HG03469 (cell line): ENCODE data around the gene ANKRD36.
"Not testable (repeated sequence)": the region's sequence is repeated elsewhere in the genome, so short reads cannot be mapped to it uniquely, and the experiment has no call there.

Experiments
- ATAC-seq: cut with Tn5 transposase; IDR thresholded peaks from one replicate; pipeline ENCODE4 v1.9.1; 2021; ENCODE audit warnings: mild to moderate bottlenecking, moderate library complexity, moderate number of reproducible peaks; ENCODE audit not compliant: unreplicated experiment

The ANKRD36 gene

DNA sequence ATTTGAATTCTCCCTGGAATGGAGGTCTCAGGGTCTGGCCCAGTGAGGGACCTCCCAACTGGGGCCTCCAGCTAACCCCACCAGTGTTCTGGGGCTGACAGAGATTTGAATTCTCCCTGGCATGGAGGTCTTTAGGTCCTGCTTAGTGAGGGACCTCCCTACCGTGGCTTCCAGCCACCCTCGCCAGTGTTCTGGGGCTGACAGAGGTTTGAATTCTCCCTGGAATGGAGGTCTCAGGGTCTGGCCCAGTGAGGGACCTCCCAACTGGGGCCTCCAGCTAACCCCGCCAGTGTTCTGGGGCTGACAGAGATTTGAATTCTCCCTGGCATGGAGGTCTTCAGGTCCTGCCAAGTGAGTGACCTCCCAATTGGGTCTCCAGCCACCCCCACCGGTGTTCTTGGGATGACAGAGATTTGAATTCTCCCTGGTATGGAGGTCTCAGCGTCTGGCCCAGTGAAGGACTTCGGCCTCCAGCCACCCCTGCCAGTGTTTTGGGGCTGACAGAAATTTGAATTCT, 155.2 kb downstream of the ANKRD36 start:
- ATAC-seq = not testable (repeated sequence)

DNA sequence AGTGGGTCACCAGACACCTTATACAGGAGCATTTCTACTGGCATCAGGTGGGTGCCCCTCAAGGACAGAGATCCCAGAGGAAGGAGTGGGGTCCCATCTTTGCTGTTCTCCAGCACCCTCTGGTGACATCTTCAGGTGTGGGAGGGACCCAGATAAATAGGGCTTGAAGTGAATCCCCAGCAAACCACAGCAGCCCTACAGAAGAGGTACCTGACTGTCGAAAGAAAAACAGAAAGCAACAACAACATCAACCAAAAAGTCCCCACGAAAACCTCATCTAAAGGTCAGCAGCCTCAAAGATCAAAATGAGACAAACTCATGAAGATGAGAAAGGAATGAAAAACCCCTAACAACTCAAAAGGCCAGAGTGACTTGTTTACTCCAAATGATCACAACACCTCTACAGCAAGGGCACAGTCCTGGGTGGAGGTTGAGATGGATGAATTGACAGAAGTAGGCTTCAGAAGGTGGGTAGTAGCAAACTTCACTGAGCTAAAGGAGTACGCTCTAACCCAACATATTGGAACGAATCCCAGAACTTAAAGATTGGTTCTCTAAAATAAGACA, 163.4 kb downstream of the ANKRD36 start:
- ATAC-seq = not testable (repeated sequence)

DNA sequence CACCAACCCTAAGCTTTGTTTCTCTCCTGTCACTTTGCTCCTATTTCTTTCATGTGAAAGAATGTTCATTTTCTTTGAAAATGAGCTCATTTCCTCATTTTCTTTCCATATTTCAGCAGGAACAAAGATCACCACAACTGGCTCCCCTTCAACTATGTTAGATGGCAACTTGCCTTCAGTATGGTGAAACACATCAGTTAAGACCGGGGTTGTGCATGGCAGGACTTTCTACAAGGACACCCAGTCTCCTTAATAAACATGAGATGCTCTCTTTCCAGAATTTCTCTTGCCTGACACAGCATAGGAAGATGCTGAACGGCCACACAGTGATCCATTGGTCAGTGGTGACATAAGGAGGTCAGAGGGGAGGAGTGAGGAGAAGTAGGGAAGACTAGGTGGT, 172.2 kb downstream of the ANKRD36 start:
- ATAC-seq = not testable (repeated sequence)

DNA sequence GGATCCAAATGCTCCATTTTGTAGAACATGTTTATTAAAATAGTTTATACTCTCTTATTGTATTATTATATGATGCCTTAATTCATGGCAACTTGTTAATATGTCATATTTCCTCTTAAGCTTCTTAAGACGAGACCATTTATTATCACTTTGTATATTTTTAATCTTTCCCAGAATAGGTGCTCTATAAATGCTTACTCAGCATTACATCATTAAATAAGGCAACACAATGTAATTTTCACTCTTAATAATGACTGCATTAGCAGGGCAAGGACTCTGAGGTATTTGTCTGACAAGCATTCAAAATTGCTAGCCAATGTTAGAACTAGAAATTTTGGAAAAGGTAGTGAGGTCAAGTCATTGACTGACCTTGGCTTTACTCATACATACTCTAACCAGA, 180.7 kb downstream of the ANKRD36 start:
- ATAC-seq = not testable (repeated sequence)
